ENCODE results near the gene GCGR. TPM values are rescaled to one million over a fixed set of nuclear protein-coding genes. Genes with fewer than 3 reads are reported as not detected.

Gene GCGR
- total and polyA plus RNA-seq, 2 of the 13 experiments (the other 11 are each of a cell fraction or from before 2014, with no cell fraction given) = 0.04 to 0.13 TPM

DNA sequence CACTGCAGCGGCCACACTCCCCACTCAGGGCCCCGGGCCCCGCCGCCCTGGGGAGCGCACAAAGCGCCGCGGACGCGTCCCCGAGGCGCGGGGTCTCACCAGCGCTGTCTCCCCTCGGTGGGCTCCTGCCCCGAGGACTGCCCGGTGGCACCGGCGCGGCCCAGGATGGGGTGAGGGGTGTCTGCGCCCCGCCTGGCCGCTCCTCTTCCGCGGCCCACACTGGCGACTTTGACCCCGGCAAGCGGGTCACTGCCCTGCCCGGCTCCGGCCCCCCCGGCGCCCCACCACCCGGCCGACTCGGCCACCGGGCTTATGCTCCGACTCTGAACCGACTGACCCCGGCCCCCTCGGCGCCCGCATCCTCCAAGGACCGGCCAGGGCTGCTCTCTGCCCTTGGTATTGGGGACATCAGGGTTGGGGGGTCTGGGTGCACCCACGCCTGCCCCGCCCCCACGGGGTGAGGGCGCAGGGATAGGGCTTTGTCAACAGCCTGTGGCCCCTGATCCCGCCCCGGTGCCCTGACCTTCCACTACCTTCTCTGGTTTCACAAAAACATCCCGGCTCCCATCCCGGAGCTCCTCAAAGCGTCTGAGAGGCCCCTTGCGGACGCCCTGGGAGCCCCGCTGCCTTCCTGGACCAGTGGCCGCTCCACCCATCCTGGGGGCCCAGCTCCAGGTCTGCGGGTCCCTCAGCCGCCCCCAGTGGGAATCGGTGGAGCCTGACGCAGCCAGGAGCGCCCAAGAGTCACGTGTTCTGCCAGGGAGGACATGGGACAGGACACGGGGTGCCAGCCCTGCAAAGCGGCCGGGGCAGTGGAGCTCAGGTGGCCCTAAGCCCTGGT lies 829 bp downstream of the GCGR start (continued):
- TF ChIP-seq, protein P1, sequence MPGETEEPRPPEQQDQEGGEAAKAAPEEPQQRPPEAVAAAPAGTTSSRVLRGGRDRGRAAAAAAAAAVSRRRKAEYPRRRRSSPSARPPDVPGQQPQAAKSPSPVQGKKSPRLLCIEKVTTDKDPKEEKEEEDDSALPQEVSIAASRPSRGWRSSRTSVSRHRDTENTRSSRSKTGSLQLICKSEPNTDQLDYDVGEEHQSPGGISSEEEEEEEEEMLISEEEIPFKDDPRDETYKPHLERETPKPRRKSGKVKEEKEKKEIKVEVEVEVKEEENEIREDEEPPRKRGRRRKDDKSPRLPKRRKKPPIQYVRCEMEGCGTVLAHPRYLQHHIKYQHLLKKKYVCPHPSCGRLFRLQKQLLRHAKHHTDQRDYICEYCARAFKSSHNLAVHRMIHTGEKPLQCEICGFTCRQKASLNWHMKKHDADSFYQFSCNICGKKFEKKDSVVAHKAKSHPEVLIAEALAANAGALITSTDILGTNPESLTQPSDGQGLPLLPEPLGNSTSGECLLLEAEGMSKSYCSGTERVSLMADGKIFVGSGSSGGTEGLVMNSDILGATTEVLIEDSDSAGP (CRISPR knock-in tag; IDR thresholded peaks at IDR 0.05; ENCODE audit: borderline replicate concordance) = peak; percentile 7; the same call in 1 of the 2 replicates
- TF ChIP-seq, protein P2, sequence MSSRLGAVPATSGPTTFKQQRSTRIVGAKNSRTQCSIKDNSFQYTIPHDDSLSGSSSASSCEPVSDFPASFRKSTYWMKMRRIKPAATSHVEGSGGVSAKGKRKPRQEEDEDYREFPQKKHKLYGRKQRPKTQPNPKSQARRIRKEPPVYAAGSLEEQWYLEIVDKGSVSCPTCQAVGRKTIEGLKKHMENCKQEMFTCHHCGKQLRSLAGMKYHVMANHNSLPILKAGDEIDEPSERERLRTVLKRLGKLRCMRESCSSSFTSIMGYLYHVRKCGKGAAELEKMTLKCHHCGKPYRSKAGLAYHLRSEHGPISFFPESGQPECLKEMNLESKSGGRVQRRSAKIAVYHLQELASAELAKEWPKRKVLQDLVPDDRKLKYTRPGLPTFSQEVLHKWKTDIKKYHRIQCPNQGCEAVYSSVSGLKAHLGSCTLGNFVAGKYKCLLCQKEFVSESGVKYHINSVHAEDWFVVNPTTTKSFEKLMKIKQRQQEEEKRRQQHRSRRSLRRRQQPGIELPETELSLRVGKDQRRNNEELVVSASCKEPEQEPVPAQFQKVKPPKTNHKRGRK (CRISPR knock-in tag; IDR thresholded peaks at IDR 0.05) = no peak
- TF ChIP-seq RARG (CRISPR knock-in tag; IDR thresholded peaks at IDR 0.05; ENCODE audit: low read depth) (no peak), BCL3 (CRISPR knock-in tag; IDR thresholded peaks at IDR 0.05) (0 out of 2 replicates have a peak, but pooled peaks have one; percentile 16), E2F1 (CRISPR knock-in tag; IDR thresholded peaks at IDR 0.05) (no peak), EP300 (IDR thresholded peaks at IDR 0.05; ENCODE audit: low read depth in 2 of 2, low read length in 2 of 2) (no peak), EP300 (CRISPR knock-in tag; IDR thresholded peaks at IDR 0.05; ENCODE audit: borderline replicate concordance) (no peak), PHF21A (CRISPR knock-in tag; IDR thresholded peaks at IDR 0.05) (peak; percentile 43; the same call in 1 of the 2 replicates), ARHGAP35 (CRISPR knock-in tag; IDR thresholded peaks at IDR 0.05; ENCODE audit: borderline replicate concordance) (no peak)
- TF ChIP-seq, protein P3, sequence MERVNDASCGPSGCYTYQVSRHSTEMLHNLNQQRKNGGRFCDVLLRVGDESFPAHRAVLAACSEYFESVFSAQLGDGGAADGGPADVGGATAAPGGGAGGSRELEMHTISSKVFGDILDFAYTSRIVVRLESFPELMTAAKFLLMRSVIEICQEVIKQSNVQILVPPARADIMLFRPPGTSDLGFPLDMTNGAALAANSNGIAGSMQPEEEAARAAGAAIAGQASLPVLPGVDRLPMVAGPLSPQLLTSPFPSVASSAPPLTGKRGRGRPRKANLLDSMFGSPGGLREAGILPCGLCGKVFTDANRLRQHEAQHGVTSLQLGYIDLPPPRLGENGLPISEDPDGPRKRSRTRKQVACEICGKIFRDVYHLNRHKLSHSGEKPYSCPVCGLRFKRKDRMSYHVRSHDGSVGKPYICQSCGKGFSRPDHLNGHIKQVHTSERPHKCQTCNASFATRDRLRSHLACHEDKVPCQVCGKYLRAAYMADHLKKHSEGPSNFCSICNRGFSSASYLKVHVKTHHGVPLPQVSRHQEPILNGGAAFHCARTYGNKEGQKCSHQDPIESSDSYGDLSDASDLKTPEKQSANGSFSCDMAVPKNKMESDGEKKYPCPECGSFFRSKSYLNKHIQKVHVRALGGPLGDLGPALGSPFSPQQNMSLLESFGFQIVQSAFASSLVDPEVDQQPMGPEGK (CRISPR knock-in tag; IDR thresholded peaks at IDR 0.05) = peak; percentile 83
- TF ChIP-seq, protein P4, sequence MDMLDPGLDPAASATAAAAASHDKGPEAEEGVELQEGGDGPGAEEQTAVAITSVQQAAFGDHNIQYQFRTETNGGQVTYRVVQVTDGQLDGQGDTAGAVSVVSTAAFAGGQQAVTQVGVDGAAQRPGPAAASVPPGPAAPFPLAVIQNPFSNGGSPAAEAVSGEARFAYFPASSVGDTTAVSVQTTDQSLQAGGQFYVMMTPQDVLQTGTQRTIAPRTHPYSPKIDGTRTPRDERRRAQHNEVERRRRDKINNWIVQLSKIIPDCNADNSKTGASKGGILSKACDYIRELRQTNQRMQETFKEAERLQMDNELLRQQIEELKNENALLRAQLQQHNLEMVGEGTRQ (IDR thresholded peaks at IDR 0.05; ENCODE audit: low read depth, low read length) = peak; percentile 36; the same call in 1 of the 2 replicates
- TF ChIP-seq, protein P4 (CRISPR knock-in tag; IDR thresholded peaks at IDR 0.05; ENCODE audit: borderline replicate concordance) = no peak
- TF ChIP-seq, protein P5, sequence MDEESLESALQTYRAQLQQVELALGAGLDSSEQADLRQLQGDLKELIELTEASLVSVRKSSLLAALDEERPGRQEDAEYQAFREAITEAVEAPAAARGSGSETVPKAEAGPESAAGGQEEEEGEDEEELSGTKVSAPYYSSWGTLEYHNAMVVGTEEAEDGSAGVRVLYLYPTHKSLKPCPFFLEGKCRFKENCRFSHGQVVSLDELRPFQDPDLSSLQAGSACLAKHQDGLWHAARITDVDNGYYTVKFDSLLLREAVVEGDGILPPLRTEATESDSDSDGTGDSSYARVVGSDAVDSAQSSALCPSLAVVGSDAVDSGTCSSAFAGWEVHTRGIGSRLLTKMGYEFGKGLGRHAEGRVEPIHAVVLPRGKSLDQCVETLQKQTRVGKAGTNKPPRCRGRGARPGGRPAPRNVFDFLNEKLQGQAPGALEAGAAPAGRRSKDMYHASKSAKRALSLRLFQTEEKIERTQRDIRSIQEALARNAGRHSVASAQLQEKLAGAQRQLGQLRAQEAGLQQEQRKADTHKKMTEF (CRISPR knock-in tag; IDR thresholded peaks at IDR 0.05) = no peak
- TF ChIP-seq, protein P6, sequence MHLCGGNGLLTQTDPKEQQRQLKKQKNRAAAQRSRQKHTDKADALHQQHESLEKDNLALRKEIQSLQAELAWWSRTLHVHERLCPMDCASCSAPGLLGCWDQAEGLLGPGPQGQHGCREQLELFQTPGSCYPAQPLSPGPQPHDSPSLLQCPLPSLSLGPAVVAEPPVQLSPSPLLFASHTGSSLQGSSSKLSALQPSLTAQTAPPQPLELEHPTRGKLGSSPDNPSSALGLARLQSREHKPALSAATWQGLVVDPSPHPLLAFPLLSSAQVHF (CRISPR knock-in tag; IDR thresholded peaks at IDR 0.05) = no peak

Data from HepG2 (cell line).